ENCODE results near the gene POLR3B. TPM values are rescaled to one million over a fixed set of nuclear protein-coding genes. Genes with fewer than 3 reads are reported as not detected.

POLR3B gene
- total and polyA plus RNA-seq, 10 of the 15 experiments (the other 5 are each of a cell fraction or from before 2014, with no cell fraction given): 2.3 to 10.5 (median 8.0) TPM

DNA sequence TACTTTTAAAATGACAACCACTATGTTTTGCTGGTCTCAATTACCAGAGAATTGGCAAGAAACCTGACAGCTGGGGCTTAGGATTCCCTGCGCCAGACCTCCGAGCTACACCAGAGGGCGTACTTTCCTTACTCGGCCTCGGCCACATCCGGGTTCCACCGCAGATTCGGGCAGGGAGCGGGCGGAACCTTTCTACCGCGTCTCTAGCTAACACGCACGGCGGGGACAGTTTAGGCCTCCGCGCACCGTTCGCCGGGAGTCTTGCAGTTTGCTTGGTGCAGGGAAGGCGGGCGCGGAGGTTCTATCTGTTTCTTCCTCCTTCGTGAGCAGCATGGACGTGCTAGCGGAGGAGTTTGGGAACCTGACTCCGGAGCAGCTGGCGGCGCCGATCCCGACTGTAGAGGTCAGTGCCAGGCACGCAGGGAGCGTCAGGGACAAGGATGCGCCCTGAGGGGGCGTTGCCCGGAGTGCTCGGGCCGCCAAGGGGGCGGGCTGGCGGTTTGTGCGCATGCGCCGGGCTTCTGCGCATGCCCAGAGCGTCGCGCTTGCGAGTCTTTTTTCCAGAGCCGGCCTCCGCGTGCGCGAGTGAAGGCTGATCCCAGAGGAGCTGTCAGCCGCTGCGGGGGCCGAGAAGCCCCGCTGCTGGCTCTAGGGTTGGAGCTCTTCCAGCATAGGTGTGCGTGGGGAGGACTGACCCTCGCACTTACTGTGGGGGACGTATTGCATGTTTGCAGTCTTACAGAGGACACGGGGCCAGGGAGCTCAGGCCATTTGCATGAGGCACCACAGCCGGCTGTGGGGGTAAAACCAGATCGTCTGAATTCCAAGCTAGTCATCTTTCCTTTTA lies at the start of gene POLR3B (continued):
- TF ChIP-seq, protein P1, sequence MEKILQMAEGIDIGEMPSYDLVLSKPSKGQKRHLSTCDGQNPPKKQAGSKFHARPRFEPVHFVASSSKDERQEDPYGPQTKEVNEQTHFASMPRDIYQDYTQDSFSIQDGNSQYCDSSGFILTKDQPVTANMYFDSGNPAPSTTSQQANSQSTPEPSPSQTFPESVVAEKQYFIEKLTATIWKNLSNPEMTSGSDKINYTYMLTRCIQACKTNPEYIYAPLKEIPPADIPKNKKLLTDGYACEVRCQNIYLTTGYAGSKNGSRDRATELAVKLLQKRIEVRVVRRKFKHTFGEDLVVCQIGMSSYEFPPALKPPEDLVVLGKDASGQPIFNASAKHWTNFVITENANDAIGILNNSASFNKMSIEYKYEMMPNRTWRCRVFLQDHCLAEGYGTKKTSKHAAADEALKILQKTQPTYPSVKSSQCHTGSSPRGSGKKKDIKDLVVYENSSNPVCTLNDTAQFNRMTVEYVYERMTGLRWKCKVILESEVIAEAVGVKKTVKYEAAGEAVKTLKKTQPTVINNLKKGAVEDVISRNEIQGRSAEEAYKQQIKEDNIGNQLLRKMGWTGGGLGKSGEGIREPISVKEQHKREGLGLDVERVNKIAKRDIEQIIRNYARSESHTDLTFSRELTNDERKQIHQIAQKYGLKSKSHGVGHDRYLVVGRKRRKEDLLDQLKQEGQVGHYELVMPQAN (conservative IDR thresholded peaks at IDR 0.05): peak; percentile 89
- TF ChIP-seq SMAD5 (IDR thresholded peaks at IDR 0.05; ENCODE audit: low read depth): peak; percentile 90; the same call in 1 of the 2 replicates
- TF ChIP-seq BRCA1 (IDR thresholded peaks at IDR 0.05; ENCODE audit: low read depth, low read length): no peak
- TF ChIP-seq TCF7 (IDR thresholded peaks at IDR 0.05; ENCODE audit: borderline replicate concordance): 0 out of 2 replicates have a peak, but pooled peaks have one; percentile 5
- TF ChIP-seq EP300 (IDR thresholded peaks at IDR 0.05; ENCODE audit: borderline replicate concordance in 1 of 2, control insufficient read depth in 1 of 2, low read depth in 2 of 2, low read length in 2 of 2): peak in 1 of 2 experiments; percentile 27; a peak in 1 of 4 replicates
- TF ChIP-seq NFIC (IDR thresholded peaks at IDR 0.05; ENCODE audit: low read depth, low read length): no peak
- TF ChIP-seq TAF1 (IDR thresholded peaks at IDR 0.05; ENCODE audit: borderline replicate concordance, low read depth, low read length): peak; percentile 84; the same call in 1 of the 2 replicates
- no peak; a peak in 1 of 4 replicates for TF ChIP-seq ETV6 (conservative IDR thresholded peaks at IDR 0.05 in 1 of 2, IDR thresholded peaks at IDR 0.05 in 1 of 2; ENCODE audit: borderline replicate concordance in 1 of 2, low read depth in 1 of 2)
- peak; percentile 77; the same call in 1 of the 2 replicates for TF ChIP-seq EED (IDR thresholded peaks at IDR 0.05; ENCODE audit: low read depth)
- TF ChIP-seq, protein P2, sequence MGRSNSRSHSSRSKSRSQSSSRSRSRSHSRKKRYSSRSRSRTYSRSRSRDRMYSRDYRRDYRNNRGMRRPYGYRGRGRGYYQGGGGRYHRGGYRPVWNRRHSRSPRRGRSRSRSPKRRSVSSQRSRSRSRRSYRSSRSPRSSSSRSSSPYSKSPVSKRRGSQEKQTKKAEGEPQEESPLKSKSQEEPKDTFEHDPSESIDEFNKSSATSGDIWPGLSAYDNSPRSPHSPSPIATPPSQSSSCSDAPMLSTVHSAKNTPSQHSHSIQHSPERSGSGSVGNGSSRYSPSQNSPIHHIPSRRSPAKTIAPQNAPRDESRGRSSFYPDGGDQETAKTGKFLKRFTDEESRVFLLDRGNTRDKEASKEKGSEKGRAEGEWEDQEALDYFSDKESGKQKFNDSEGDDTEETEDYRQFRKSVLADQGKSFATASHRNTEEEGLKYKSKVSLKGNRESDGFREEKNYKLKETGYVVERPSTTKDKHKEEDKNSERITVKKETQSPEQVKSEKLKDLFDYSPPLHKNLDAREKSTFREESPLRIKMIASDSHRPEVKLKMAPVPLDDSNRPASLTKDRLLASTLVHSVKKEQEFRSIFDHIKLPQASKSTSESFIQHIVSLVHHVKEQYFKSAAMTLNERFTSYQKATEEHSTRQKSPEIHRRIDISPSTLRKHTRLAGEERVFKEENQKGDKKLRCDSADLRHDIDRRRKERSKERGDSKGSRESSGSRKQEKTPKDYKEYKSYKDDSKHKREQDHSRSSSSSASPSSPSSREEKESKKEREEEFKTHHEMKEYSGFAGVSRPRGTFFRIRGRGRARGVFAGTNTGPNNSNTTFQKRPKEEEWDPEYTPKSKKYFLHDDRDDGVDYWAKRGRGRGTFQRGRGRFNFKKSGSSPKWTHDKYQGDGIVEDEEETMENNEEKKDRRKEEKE (IDR thresholded peaks at IDR 0.05): no peak
- no peak for TF ChIP-seq ZNF274 (IDR thresholded peaks at IDR 0.05; ENCODE audit: insufficient read depth, insufficient read length)
- peak; percentile 97 for TF ChIP-seq SMARCA5 (IDR thresholded peaks at IDR 0.05)
- peak; percentile 73 for TF ChIP-seq CREB1 (IDR thresholded peaks at IDR 0.05; ENCODE audit: low read depth)
- TF ChIP-seq SIX5 (IDR thresholded peaks at IDR 0.05; ENCODE audit: low read depth, low read length, severe bottlenecking): peak; percentile 59
- TF ChIP-seq SPI1 (IDR thresholded peaks at IDR 0.05; ENCODE audit: borderline replicate concordance, insufficient read depth, low read depth, low read length): no peak
- peak; percentile 83 for TF ChIP-seq POLR2AphosphoS5 (IDR thresholded peaks at IDR 0.05; ENCODE audit: low read length)
- no peak for TF ChIP-seq NR2C2 (IDR thresholded peaks at IDR 0.05; ENCODE audit: borderline replicate concordance, control insufficient read depth, insufficient read length, low read depth)
- peak; percentile 54; the same call in 1 of the 2 replicates for TF ChIP-seq SREBF1 (IDR thresholded peaks at IDR 0.05; ENCODE audit: low read length)
- TF ChIP-seq YY1 (IDR thresholded peaks at IDR 0.05; ENCODE audit: low read depth, low read length): peak; percentile 88
- TF ChIP-seq NFXL1 (IDR thresholded peaks at IDR 0.05; ENCODE audit: borderline replicate concordance): no peak
- no peak for TF ChIP-seq SMAD1 (IDR thresholded peaks at IDR 0.05; ENCODE audit: low read depth, partially characterized antibody)
- TF ChIP-seq POU2F2 (IDR thresholded peaks at IDR 0.05; ENCODE audit: borderline replicate concordance, low read depth, low read length): peak; percentile 90
- TF ChIP-seq, protein P3, sequence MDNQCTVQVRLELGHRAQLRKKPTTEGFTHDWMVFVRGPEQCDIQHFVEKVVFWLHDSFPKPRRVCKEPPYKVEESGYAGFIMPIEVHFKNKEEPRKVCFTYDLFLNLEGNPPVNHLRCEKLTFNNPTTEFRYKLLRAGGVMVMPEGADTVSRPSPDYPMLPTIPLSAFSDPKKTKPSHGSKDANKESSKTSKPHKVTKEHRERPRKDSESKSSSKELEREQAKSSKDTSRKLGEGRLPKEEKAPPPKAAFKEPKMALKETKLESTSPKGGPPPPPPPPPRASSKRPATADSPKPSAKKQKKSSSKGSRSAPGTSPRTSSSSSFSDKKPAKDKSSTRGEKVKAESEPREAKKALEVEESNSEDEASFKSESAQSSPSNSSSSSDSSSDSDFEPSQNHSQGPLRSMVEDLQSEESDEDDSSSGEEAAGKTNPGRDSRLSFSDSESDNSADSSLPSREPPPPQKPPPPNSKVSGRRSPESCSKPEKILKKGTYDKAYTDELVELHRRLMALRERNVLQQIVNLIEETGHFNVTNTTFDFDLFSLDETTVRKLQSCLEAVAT (IDR thresholded peaks at IDR 0.05): peak; percentile 86

Data from GM12878 (cell line).